GM12891 (cell line): ENCODE data around the gene SMIM5.

Experiments used
- POLR2A ChIP-seq: IDR thresholded peaks from 2 replicates; pipeline ENCODE4 v1.6.1; 2011; ENCODE audit warnings: low read depth, low read length, control low read depth
- POLR2AphosphoS5 ChIP-seq: IDR thresholded peaks from 2 replicates; pipeline ENCODE4 v1.6.1; 2011; ENCODE audit warnings: low read depth, low read length, control low read depth
- TAF1 ChIP-seq: IDR thresholded peaks from 2 replicates; pipeline ENCODE4 v1.6.1; 2011; ENCODE audit warnings: low read depth, low read length, control low read depth

DNA sequence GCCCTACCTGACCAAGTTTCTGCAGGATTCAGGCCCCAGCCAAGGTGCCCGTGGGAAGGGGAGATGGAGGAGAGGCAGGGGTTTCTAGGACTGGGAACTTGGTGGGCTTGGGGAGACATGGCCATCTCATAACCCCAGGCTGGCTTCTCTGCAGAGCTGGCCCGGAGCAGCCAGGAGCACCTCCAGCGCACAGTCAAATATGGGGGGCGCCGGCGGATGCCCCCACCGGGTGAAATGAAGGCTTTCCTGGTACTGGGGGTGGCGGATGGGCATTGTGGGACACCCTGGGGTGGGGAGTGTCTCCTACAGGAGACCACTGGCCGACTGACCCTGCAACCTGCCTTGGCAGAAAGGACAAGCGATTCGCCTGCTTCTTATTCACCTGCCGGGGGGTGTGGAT is 9.2 kb upstream of the SMIM5 start:
- TF ChIP-seq POLR2A (no peak), TAF1 (no peak), POLR2AphosphoS5 (no peak)
